NCI-H2227 treated with DMSO at 0.1 percent for 48 hours (cell line): ENCODE measurements around the gene EPHA1.

Source experiments
- DNase-seq: peaks from one replicate; lab custom pipeline; 2025; lab: John Stamatoyannopoulos, UW

Gene EPHA1

GRCh38 chr7:143372070-143372469, 36.6 kb downstream of the EPHA1 start:
- no peak for DNase-seq

- DNase-seq: no peak
Observed at GRCh38 chr7:143369678-143370651, 38.7 kb downstream of the EPHA1 start.

- DNase-seq: no peak
Observed at GRCh38 chr7:143368387-143368786, 40.3 kb downstream of the EPHA1 start.

- no peak for DNase-seq
Observed at GRCh38 chr7:143367972-143368371, 40.7 kb downstream of the EPHA1 start.

- no peak for DNase-seq
Observed at GRCh38 chr7:143363016-143363937, 45.4 kb downstream of the EPHA1 start.

GRCh38 chr7:143362131-143363015, 46.3 kb downstream of the EPHA1 start, which contains the start of gene FAM131B:
Gene FAM131B (minus strand): TSS chr7:143362713. CDS start chr7:143362603, 110 bp downstream.
- no peak for DNase-seq

- DNase-seq: peak; percentile 19
Observed at GRCh38 chr7:143361552-143362130, 47.0 kb downstream of the EPHA1 start.

GRCh38 chr7:143360788-143361551, 47.7 kb downstream of the EPHA1 start:
- DNase-seq: no peak

- no peak for DNase-seq
Observed at GRCh38 chr7:143359771-143360353, 48.8 kb downstream of the EPHA1 start.

- DNase-seq: no peak
Observed at GRCh38 chr7:143358626-143359025, 50.0 kb downstream of the EPHA1 start.

GRCh38 chr7:143356414-143357050, 52.1 kb downstream of the EPHA1 start:
- no peak for DNase-seq

- DNase-seq: no peak
Observed at GRCh38 chr7:143355450-143356385, 52.9 kb downstream of the EPHA1 start.

GRCh38 chr7:143354965-143355364, 53.7 kb downstream of the EPHA1 start:
- DNase-seq: no peak

GRCh38 chr7:143354376-143354775, 54.3 kb downstream of the EPHA1 start:
- DNase-seq: no peak

GRCh38 chr7:143352531-143353002, 56.1 kb downstream of the EPHA1 start:
- DNase-seq: no peak

- no peak for DNase-seq
Observed at GRCh38 chr7:143351574-143351973, 57.1 kb downstream of the EPHA1 start.

- no peak for DNase-seq
Observed at GRCh38 chr7:143351060-143351459, 57.6 kb downstream of the EPHA1 start.

GRCh38 chr7:143347950-143348349, 60.7 kb downstream of the EPHA1 start:
- no peak for DNase-seq
